ENCODE data around the gene NUCB1. TPM values are rescaled to one million over a fixed set of nuclear protein-coding genes. Genes with fewer than 3 reads are reported as not detected.

The NUCB1 gene
- total and polyA plus RNA-seq, 9 of the 15 experiments (the other 6 are each of a cell fraction or from before 2014, with no cell fraction given), result 3.1 to 153 (median 71.7) TPM

DNA sequence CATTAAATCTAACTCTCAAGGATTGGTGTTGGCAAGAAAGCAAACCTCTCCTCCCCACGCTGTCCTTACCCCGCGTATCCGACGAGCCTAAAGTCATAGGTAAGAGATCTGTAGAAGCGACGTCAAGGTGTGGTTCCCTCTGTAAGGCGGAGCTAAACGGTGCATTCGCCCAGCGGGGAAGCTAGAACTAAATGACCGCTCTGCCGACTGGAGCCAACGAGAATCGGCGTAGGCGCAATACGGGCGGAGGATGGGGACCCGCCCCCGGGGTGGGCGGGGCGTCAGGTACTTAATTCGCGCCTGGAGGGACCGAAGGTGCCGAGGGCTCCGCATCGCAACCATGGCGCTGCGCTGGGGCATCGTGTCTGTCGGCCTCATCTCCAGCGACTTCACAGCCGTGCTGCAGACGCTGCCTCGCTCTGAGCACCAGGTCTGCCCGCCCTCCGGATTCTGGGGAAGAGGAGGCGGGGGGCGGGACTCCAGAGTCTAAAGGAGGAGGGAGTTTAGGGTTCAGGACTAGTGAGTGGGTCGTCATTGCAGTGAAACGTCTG is 33.3 kb downstream of the NUCB1 start, which contains the start of gene DHDH (continued):
- TF ChIP-seq, protein P1, sequence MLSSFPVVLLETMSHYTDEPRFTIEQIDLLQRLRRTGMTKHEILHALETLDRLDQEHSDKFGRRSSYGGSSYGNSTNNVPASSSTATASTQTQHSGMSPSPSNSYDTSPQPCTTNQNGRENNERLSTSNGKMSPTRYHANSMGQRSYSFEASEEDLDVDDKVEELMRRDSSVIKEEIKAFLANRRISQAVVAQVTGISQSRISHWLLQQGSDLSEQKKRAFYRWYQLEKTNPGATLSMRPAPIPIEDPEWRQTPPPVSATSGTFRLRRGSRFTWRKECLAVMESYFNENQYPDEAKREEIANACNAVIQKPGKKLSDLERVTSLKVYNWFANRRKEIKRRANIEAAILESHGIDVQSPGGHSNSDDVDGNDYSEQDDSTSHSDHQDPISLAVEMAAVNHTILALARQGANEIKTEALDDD (IDR thresholded peaks at IDR 0.05), result peak; percentile 56; the same call in 1 of the 2 replicates
- TF ChIP-seq, protein P2, sequence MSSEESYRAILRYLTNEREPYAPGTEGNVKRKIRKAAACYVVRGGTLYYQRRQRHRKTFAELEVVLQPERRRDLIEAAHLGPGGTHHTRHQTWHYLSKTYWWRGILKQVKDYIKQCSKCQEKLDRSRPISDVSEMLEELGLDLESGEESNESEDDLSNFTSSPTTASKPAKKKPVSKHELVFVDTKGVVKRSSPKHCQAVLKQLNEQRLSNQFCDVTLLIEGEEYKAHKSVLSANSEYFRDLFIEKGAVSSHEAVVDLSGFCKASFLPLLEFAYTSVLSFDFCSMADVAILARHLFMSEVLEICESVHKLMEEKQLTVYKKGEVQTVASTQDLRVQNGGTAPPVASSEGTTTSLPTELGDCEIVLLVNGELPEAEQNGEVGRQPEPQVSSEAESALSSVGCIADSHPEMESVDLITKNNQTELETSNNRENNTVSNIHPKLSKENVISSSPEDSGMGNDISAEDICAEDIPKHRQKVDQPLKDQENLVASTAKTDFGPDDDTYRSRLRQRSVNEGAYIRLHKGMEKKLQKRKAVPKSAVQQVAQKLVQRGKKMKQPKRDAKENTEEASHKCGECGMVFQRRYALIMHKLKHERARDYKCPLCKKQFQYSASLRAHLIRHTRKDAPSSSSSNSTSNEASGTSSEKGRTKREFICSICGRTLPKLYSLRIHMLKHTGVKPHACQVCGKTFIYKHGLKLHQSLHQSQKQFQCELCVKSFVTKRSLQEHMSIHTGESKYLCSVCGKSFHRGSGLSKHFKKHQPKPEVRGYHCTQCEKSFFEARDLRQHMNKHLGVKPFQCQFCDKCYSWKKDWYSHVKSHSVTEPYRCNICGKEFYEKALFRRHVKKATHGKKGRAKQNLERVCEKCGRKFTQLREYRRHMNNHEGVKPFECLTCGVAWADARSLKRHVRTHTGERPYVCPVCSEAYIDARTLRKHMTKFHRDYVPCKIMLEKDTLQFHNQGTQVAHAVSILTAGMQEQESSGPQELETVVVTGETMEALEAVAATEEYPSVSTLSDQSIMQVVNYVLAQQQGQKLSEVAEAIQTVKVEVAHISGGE (CRISPR knock-in tag; IDR thresholded peaks at IDR 0.05), result no peak
- TF ChIP-seq, protein P3, sequence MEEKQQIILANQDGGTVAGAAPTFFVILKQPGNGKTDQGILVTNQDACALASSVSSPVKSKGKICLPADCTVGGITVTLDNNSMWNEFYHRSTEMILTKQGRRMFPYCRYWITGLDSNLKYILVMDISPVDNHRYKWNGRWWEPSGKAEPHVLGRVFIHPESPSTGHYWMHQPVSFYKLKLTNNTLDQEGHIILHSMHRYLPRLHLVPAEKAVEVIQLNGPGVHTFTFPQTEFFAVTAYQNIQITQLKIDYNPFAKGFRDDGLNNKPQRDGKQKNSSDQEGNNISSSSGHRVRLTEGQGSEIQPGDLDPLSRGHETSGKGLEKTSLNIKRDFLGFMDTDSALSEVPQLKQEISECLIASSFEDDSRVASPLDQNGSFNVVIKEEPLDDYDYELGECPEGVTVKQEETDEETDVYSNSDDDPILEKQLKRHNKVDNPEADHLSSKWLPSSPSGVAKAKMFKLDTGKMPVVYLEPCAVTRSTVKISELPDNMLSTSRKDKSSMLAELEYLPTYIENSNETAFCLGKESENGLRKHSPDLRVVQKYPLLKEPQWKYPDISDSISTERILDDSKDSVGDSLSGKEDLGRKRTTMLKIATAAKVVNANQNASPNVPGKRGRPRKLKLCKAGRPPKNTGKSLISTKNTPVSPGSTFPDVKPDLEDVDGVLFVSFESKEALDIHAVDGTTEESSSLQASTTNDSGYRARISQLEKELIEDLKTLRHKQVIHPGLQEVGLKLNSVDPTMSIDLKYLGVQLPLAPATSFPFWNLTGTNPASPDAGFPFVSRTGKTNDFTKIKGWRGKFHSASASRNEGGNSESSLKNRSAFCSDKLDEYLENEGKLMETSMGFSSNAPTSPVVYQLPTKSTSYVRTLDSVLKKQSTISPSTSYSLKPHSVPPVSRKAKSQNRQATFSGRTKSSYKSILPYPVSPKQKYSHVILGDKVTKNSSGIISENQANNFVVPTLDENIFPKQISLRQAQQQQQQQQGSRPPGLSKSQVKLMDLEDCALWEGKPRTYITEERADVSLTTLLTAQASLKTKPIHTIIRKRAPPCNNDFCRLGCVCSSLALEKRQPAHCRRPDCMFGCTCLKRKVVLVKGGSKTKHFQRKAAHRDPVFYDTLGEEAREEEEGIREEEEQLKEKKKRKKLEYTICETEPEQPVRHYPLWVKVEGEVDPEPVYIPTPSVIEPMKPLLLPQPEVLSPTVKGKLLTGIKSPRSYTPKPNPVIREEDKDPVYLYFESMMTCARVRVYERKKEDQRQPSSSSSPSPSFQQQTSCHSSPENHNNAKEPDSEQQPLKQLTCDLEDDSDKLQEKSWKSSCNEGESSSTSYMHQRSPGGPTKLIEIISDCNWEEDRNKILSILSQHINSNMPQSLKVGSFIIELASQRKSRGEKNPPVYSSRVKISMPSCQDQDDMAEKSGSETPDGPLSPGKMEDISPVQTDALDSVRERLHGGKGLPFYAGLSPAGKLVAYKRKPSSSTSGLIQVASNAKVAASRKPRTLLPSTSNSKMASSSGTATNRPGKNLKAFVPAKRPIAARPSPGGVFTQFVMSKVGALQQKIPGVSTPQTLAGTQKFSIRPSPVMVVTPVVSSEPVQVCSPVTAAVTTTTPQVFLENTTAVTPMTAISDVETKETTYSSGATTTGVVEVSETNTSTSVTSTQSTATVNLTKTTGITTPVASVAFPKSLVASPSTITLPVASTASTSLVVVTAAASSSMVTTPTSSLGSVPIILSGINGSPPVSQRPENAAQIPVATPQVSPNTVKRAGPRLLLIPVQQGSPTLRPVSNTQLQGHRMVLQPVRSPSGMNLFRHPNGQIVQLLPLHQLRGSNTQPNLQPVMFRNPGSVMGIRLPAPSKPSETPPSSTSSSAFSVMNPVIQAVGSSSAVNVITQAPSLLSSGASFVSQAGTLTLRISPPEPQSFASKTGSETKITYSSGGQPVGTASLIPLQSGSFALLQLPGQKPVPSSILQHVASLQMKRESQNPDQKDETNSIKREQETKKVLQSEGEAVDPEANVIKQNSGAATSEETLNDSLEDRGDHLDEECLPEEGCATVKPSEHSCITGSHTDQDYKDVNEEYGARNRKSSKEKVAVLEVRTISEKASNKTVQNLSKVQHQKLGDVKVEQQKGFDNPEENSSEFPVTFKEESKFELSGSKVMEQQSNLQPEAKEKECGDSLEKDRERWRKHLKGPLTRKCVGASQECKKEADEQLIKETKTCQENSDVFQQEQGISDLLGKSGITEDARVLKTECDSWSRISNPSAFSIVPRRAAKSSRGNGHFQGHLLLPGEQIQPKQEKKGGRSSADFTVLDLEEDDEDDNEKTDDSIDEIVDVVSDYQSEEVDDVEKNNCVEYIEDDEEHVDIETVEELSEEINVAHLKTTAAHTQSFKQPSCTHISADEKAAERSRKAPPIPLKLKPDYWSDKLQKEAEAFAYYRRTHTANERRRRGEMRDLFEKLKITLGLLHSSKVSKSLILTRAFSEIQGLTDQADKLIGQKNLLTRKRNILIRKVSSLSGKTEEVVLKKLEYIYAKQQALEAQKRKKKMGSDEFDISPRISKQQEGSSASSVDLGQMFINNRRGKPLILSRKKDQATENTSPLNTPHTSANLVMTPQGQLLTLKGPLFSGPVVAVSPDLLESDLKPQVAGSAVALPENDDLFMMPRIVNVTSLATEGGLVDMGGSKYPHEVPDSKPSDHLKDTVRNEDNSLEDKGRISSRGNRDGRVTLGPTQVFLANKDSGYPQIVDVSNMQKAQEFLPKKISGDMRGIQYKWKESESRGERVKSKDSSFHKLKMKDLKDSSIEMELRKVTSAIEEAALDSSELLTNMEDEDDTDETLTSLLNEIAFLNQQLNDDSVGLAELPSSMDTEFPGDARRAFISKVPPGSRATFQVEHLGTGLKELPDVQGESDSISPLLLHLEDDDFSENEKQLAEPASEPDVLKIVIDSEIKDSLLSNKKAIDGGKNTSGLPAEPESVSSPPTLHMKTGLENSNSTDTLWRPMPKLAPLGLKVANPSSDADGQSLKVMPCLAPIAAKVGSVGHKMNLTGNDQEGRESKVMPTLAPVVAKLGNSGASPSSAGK (IDR thresholded peaks at IDR 0.05), result peak; percentile 60
- peak; percentile 41; the same call in 1 of the 2 replicates for TF ChIP-seq MBD2 (IDR thresholded peaks at IDR 0.05; ENCODE audit: borderline replicate concordance, low read depth)
- no peak for TF ChIP-seq MED1 (CRISPR knock-in tag; IDR thresholded peaks at IDR 0.05; ENCODE audit: borderline replicate concordance)
- TF ChIP-seq MECOM (CRISPR knock-in tag; IDR thresholded peaks at IDR 0.05), result no peak
- TF ChIP-seq SP1 (CRISPR knock-in tag; IDR thresholded peaks at IDR 0.05), result peak; percentile 63
- TF ChIP-seq ZFP30 (CRISPR knock-in tag; IDR thresholded peaks at IDR 0.05; ENCODE audit: borderline replicate concordance), result no peak
